K562 (cell line): ENCODE measurements around the gene ADAM33. TPM values are rescaled to one million over a fixed set of nuclear protein-coding genes. Genes with fewer than 3 reads are reported as not detected.

ENCODE experiments used
- ATAC-seq: fragments of 200-7000 bp; cut with Tn5 transposase; 3 replicates; pipeline ENCODE4 v1.9.1; 2020; ENCODE audit warnings: moderate library complexity
- BruUV-seq: library from RNA; stranded (reverse); fragments of 400-500 nt; replicated peaks from 2 replicates; lab custom pipeline; 2021; lab: Mats Ljungman, UMichigan
- CTCF ChIA-PET: fragments of 300-600 bp; formaldehyde crosslinking; extraction: SDS; loops from one replicate; lab custom pipeline; 2021; ENCODE audit warnings: low intra/inter-chr PET ratio; lab: Yijun Ruan, JAX
- POLR2A ChIA-PET: fragments of 300-600, 350-650 bp; sonication (Branson Sonifier 250); formaldehyde crosslinking; extraction: SDS; loops from one replicate; lab custom pipeline; 2021; ENCODE audit warnings: antibody characterized with exemption, inconsistent platforms; lab: Yijun Ruan, JAX
- DNase-seq, 4 experiments: peaks; one replicate each; pipeline versions ENCODE4 v3.0.0 to v3.0.0-alpha.2; 2011 to 2018; ENCODE audit warnings: low spot score in 3 of 4, mixed read lengths in 3 of 4; ENCODE audit errors: extremely low read depth in 1 of 4
- FAIRE-seq: peaks from 2 replicates; lab custom pipeline; 2011; peaks lifted over from hg19 to GRCh38; lab: Jason Lieb, UNC
- H2AFZ ChIP-seq: 2 replicates; pipeline ENCODE4 v1.6.0; 2011; ENCODE audit warnings: low read depth, low read length, control low read depth, inconsistent platforms
- H3K27ac ChIP-seq: fragments of 200-600 bp; 3 replicates; pipeline ENCODE4 v1.8.0; 2011; ENCODE audit warnings: low read depth, mild to moderate bottlenecking, control low read depth, inconsistent platforms, low read length, moderate library complexity, mixed read lengths; ENCODE audit errors: extremely low read depth
- H3K27me3 ChIP-seq, 2 experiments: fragments of 300-600 bp in 1 of 2; 2 replicates in 1 of 2; 3 replicates in 1 of 2; pipeline versions ENCODE4 v1.6.0 to v1.8.0; 2011; ENCODE audit warnings: inconsistent platforms in 2 of 2, low read length in 2 of 2, mild to moderate bottlenecking in 1 of 2, mixed read lengths in 1 of 2, moderate library complexity in 1 of 2; ENCODE audit not compliant: control insufficient read depth in 2 of 2, insufficient read depth in 2 of 2
- H3K36me3 ChIP-seq: fragments of 300-600 bp; 3 replicates; pipeline ENCODE4 v1.8.0; 2011; ENCODE audit warnings: mild to moderate bottlenecking, low read length, inconsistent platforms; ENCODE audit not compliant: control insufficient read depth, insufficient read depth
- H3K4me1 ChIP-seq, 2 experiments: fragments of 200-600 bp in 1 of 2; replicated peaks in 1 of 2; 2 replicates in 1 of 2; 3 replicates in 1 of 2; pipeline versions ENCODE4 v1.5.1 to v1.8.0; 2011; ENCODE audit warnings: inconsistent platforms in 2 of 2, low read length in 2 of 2, mild to moderate bottlenecking in 1 of 2, mixed read lengths in 1 of 2, moderate library complexity in 1 of 2; ENCODE audit not compliant: control insufficient read depth in 2 of 2, insufficient read depth in 2 of 2
- H3K4me2 ChIP-seq: 2 replicates; pipeline ENCODE4 v1.6.1; 2011; ENCODE audit warnings: low read length, control low read depth, inconsistent platforms, mixed read lengths; ENCODE audit not compliant: insufficient read depth
- H3K4me3 ChIP-seq: fragments of 200-600 bp; sonication (generic), shearing (Covaris generic); 2 replicates; pipeline ENCODE4 v1.5.1; 2016; ENCODE audit warnings: control low read depth, inconsistent platforms
- H3K79me2 ChIP-seq: fragments of 200-600 bp; 3 replicates; pipeline ENCODE4 v1.8.0; 2011; ENCODE audit warnings: low read length, inconsistent platforms; ENCODE audit not compliant: control insufficient read depth, insufficient read depth
- H3K9ac ChIP-seq, 2 experiments: 2 replicates each; pipeline versions ENCODE4 v1.6.0 to v1.6.1; 2011; ENCODE audit warnings: low read depth in 2 of 2, low read length in 2 of 2, control low read depth in 1 of 2, inconsistent platforms in 1 of 2, mild to moderate bottlenecking in 1 of 2, mixed read lengths in 1 of 2; ENCODE audit not compliant: insufficient read depth in 1 of 2
- H3K9me1 ChIP-seq: one replicate; pipeline ENCODE4 v1.6.0; 2011; ENCODE audit warnings: inconsistent platforms, mild to moderate bottlenecking, low read length, moderate library complexity; ENCODE audit not compliant: control insufficient read depth, insufficient read depth
- H3K9me3 ChIP-seq: replicated peaks from 2 replicates; pipeline ENCODE4 v1.5.1; 2011; ENCODE audit warnings: low read depth, low read length, inconsistent platforms; ENCODE audit not compliant: control insufficient read depth, insufficient read depth
- H4K20me1 ChIP-seq: replicated peaks from 2 replicates; pipeline ENCODE4 v1.6.1; 2011; ENCODE audit warnings: low read length, inconsistent platforms, mixed read lengths; ENCODE audit not compliant: control insufficient read depth, insufficient read depth
- CGGBP1 ChIP-seq: fragments of 250-450 bp; sonication (Bioruptor Pico); IDR thresholded peaks from 2 replicates; pipeline ENCODE4 v1.9.0; 2021; ENCODE audit warnings: mild to moderate bottlenecking
- CXXC5 ChIP-seq: fragments of 250-450 bp; sonication (Bioruptor Pico); IDR thresholded peaks from 2 replicates; pipeline ENCODE4 v1.8.0; 2022; ENCODE audit warnings: inconsistent platforms, mild to moderate bottlenecking, moderate library complexity
- ELF2 ChIP-seq: fragments of 250-450 bp; sonication (Bioruptor Pico); IDR thresholded peaks from 2 replicates; pipeline ENCODE4 v1.5.0; 2021; ENCODE audit warnings: mild to moderate bottlenecking
- HDGF ChIP-seq: fragments of 450-650 bp; IDR thresholded peaks from 2 replicates; pipeline ENCODE4 v1.6.1; 2016
- HLTF ChIP-seq: fragments of 450-650 bp; IDR thresholded peaks from 2 replicates; pipeline ENCODE4 v1.6.1; 2016
- HNRNPH1 ChIP-seq: fragments of 200-400 bp; formaldehyde crosslinking; optimal IDR thresholded peaks from 2 replicates; pipeline ENCODE3; 2017; ENCODE audit warnings: low read depth, mild to moderate bottlenecking, low read length, moderate library complexity
- IFI16 ChIP-seq: fragments of 250-450 bp; sonication (Bioruptor Pico); IDR thresholded peaks from 2 replicates; pipeline ENCODE4 v2.1.2; 2022; ENCODE audit warnings: mild to moderate bottlenecking, inconsistent platforms
- LCOR ChIP-seq: sonication (generic); formaldehyde crosslinking; IDR thresholded peaks from 2 replicates; pipeline ENCODE4 v1.8.0; 2022; ENCODE audit warnings: mild to moderate bottlenecking, missing genetic modification reagents
- PURB ChIP-seq: sonication (generic); formaldehyde crosslinking; IDR thresholded peaks from 2 replicates; pipeline ENCODE4 v1.9.0; 2021; ENCODE audit warnings: low read depth, mild to moderate bottlenecking, missing genetic modification reagents
- TCF7L2 ChIP-seq: fragments of 150-350 bp; IDR thresholded peaks from 2 replicates; pipeline ENCODE4 v1.6.1; 2016; ENCODE audit warnings: low read depth, mild to moderate bottlenecking, low read length, moderate library complexity
- THAP7 ChIP-seq: fragments of 250-450 bp; sonication (Bioruptor Pico); IDR thresholded peaks from 2 replicates; pipeline ENCODE4 v1.5.0; 2021
- ZC3H8 ChIP-seq: fragments of 450-650 bp; IDR thresholded peaks from 2 replicates; pipeline ENCODE4 v1.6.1; 2017
- ZNF280A ChIP-seq: fragments of 450-650 bp; IDR thresholded peaks from 2 replicates; pipeline ENCODE4 v1.6.1; 2018; ENCODE audit warnings: mild to moderate bottlenecking, low read depth; ENCODE audit not compliant: partially characterized antibody
- ZNF778 ChIP-seq: fragments of 450-650 bp; formaldehyde crosslinking; IDR thresholded peaks from 2 replicates; pipeline ENCODE4 v1.4.0; 2020; ENCODE audit warnings: mild to moderate bottlenecking, moderate library complexity
- WGBS: fragments of 100-300 bp; shearing (Covaris generic); methylation state at CpG from one replicate; pipeline ENCODE4 v1.1.6; 2016; ENCODE audit warnings: low coverage, mixed read lengths; ENCODE audit not compliant: insufficient coverage; ENCODE audit errors: missing lambda C conversion rate; 5-methylcytosine and 5-hydroxymethylcytosine counted together
- in situ Hi-C: fragments of 300-500 bp; cut with MboI; formaldehyde crosslinking; loops from 4 replicates; pipeline ENCODE4 v1.15.0; 2018; ENCODE audit warnings: inconsistent platforms, mixed read lengths
- intact Hi-C: fragments of 100-400 bp; cut with micrococcal nuclease; formaldehyde crosslinking; loops from 2 replicates; pipeline ENCODE4 v1.14.2; 2022
- polyA plus RNA-seq, 8 experiments: library from polyadenylated mRNA; depleted of rRNA in 4 of 8; stranded (reverse) in 5 of 8; unstranded in 3 of 8; fragments of >200 nt; fragmentation: Nextera tagmentation in 2 of 8; fragmentation: Illumina TruSeq in 1 of 8; extraction: Ambion mirVana in 2 of 8; extraction: Trizol in 1 of 8; gene quantifications; 2 replicates each; pipeline versions ENCODE4 v1.2.1 to v1.2.3, GENCODE V29; 2011 to 2014; ENCODE audit warnings: inconsistent platforms in 1 of 8, missing spikeins in 1 of 8
- total RNA-seq, 7 experiments: library from RNA; depleted of rRNA in 6 of 7; stranded (reverse); fragments of >200 nt in 6 of 7; fragmentation: Illumina TruSeq in 2 of 7; extraction: Trizol in 2 of 7; gene quantifications; 2 replicates each; pipeline versions ENCODE4 v1.2.1 to v1.2.3, GENCODE V29; 2011 to 2021; ENCODE audit warnings: low replicate concordance in 1 of 7
- TF ChIP-seq, protein P1 (sequence below): fragments of 250-450 bp; sonication (Bioruptor Pico); IDR thresholded peaks from 2 replicates; pipeline ENCODE4 v1.4.0; 2020

ADAM33 gene
- total and polyA plus RNA-seq, 9 of the 15 experiments (the other 6 are each of a cell fraction or from before 2014, with no cell fraction given): not detected

DNA sequence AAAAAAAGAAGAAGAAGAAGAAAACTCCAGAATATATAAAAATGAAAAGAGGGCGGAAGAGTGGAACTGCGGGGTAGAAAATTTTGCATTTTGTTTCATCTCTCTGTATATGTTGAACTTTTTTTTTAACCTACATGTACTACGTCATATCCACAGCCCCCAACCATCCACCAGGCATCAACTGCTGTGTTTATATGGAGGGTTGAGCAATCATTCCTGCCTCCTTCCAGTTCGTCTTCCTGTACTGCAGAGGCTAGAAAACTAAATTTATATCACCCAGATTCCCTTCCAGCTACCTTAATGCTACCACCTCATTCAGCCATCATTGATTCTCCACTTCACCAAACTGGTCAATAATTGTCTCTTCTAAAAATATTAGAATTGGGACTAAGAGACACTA lies 40.1 kb upstream of the ADAM33 start:
- ATAC-seq: no peak
- in situ Hi-C loops: no loop called here
- Histone ChIP-seq H3K4me3 (no peak overlapping the region), H3K4me2 (no peak overlapping the region), H3K36me3 (no peaks in the 10 kb centered on the region), H3K27ac (no peak overlapping the region), H4K20me1 (no peaks in the 10 kb centered on the region), H2AFZ (no peak overlapping the region), H3K9me3 (no peaks in the 10 kb centered on the region), H3K4me1 (peaks cover 0 to 3% of the 10 kb centered on the region in 2 experiments; a peak in 3 of 5 replicates), H3K9ac (no peak overlapping the region), H3K27me3 (peaks cover 0 to 5% of the 10 kb centered on the region in 2 experiments; a peak in 1 of 5 replicates), H3K79me2 (no peaks in the 10 kb centered on the region), H3K9me1 (no peaks in the 10 kb centered on the region)
- ChIA-PET CTCF (no interaction called here), POLR2A (interaction anchor here (0.6 to 0.8 kb wide), 3 partner anchors 9 to 1425 kb away, joined by 3 to 4 read pairs (median 3); partner anchors contain the start of gene SIGLEC1)
- no TSS peak for BruUV-seq
- TF ChIP-seq HNRNPH1: no peak
- no peak for TF ChIP-seq ZC3H8
- TF ChIP-seq TCF7L2: no peak
- no peak for TF ChIP-seq ELF2
- TF ChIP-seq HLTF: no peak
- no peak for TF ChIP-seq ZNF280A
- no peak for TF ChIP-seq THAP7 (CRISPR knock-in tag)
- TF ChIP-seq, protein P1, sequence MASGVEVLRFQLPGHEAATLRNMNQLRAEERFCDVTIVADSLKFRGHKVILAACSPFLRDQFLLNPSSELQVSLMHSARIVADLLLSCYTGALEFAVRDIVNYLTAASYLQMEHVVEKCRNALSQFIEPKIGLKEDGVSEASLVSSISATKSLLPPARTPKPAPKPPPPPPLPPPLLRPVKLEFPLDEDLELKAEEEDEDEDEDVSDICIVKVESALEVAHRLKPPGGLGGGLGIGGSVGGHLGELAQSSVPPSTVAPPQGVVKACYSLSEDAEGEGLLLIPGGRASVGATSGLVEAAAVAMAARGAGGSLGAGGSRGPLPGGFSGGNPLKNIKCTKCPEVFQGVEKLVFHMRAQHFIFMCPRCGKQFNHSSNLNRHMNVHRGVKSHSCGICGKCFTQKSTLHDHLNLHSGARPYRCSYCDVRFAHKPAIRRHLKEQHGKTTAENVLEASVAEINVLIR (CRISPR knock-in tag): no peak
- no peak for TF ChIP-seq ZNF778 (CRISPR knock-in tag)
- no peak for TF ChIP-seq IFI16 (CRISPR knock-in tag)
- no peak for TF ChIP-seq CGGBP1
- TF ChIP-seq CXXC5 (CRISPR knock-in tag): no peak
- no peak for TF ChIP-seq PURB
- no peak for TF ChIP-seq HDGF
- TF ChIP-seq LCOR (CRISPR knock-in tag): no peak
- intact Hi-C loops: no loop called here
- FAIRE-seq: no peak
- WGBS: 4% methylated on average over 4 of the region's 4 CpGs
- DNase-seq: no peak
